IMR-90 (cell line): ENCODE data around the gene CFAP92. TPM values are rescaled to one million over a fixed set of nuclear protein-coding genes. Genes with fewer than 3 reads are reported as not detected.

Experiments
- ATAC-seq: fragments of 200-7000 bp; cut with Tn5 transposase; 2 replicates; pipeline ENCODE4 v1.9.1; 2020; ENCODE audit warnings: low read depth, mild to moderate bottlenecking, moderate library complexity
- BruUV-seq: library from RNA; stranded (reverse); fragments of 400-500 nt; replicated peaks from 2 replicates; lab custom pipeline; 2021; lab: Mats Ljungman, UMichigan
- CTCF ChIA-PET: fragments of 300-600 bp; formaldehyde crosslinking; extraction: SDS; loops from one replicate; lab custom pipeline; 2021; ENCODE audit warnings: antibody characterized with exemption; lab: Yijun Ruan, JAX
- POLR2A ChIA-PET: fragments of 300-600 bp; sonication (Branson Sonifier 250); formaldehyde crosslinking; loops from one replicate; lab custom pipeline; 2022; ENCODE audit warnings: antibody characterized with exemption; ENCODE audit not compliant: unreplicated experiment; lab: Charles Lee
- DNase-seq: peaks from one replicate; pipeline ENCODE4 v3.0.0; 2013
- H2AFZ ChIP-seq: replicated peaks from 2 replicates; pipeline ENCODE3; 2013; ENCODE audit warnings: low read length, mild to moderate bottlenecking; ENCODE audit not compliant: poor library complexity
- H2AK5ac ChIP-seq: 2 replicates; pipeline ENCODE4 v1.6.1; 2013; ENCODE audit warnings: low read depth, low read length, inconsistent platforms
- H2AK9ac ChIP-seq: replicated peaks from 2 replicates; pipeline ENCODE3; 2013; ENCODE audit warnings: mild to moderate bottlenecking, low read depth, low read length, moderate library complexity; ENCODE audit not compliant: poor library complexity
- H2BK120ac ChIP-seq: 2 replicates; pipeline ENCODE4 v1.6.1; 2013; ENCODE audit warnings: low read depth, low read length, inconsistent platforms
- H2BK15ac ChIP-seq: 3 replicates; pipeline ENCODE4 v1.6.1; 2013; ENCODE audit warnings: low read depth, low read length, inconsistent platforms
- H2BK20ac ChIP-seq: 2 replicates; pipeline ENCODE4 v1.6.1; 2013; ENCODE audit warnings: low read depth, mild to moderate bottlenecking, inconsistent platforms, low read length, moderate library complexity
- H2BK5ac ChIP-seq: 2 replicates; pipeline ENCODE4 v1.6.1; 2013; ENCODE audit warnings: mild to moderate bottlenecking, low read depth, low read length, inconsistent platforms; ENCODE audit not compliant: poor library complexity, severe bottlenecking
- H3K14ac ChIP-seq: replicated peaks from 2 replicates; pipeline ENCODE4 v1.6.1; 2013; ENCODE audit warnings: low read depth, low read length, inconsistent platforms
- H3K18ac ChIP-seq: 2 replicates; pipeline ENCODE4 v1.6.1; 2013; ENCODE audit warnings: low read depth, low read length, control low read depth
- H3K23ac ChIP-seq: 2 replicates; pipeline ENCODE4 v1.6.1; 2013; ENCODE audit warnings: low read depth, low read length, inconsistent platforms
- H3K27ac ChIP-seq: 2 replicates; pipeline ENCODE4 v1.5.1; 2013; ENCODE audit warnings: mild to moderate bottlenecking, control low read depth, low read length; ENCODE audit not compliant: insufficient read depth
- H3K27me3 ChIP-seq: 2 replicates; pipeline ENCODE4 v1.6.1; 2013; ENCODE audit warnings: low read length; ENCODE audit not compliant: control insufficient read depth, insufficient read depth
- H3K36me3 ChIP-seq: 2 replicates; pipeline ENCODE4 v1.6.1; 2013; ENCODE audit warnings: low read length, mixed read lengths; ENCODE audit not compliant: control insufficient read depth, insufficient read depth
- H3K4ac ChIP-seq: 2 replicates; pipeline ENCODE4 v1.6.1; 2013; ENCODE audit warnings: low read depth, low read length, inconsistent platforms
- H3K4me1 ChIP-seq: 2 replicates; pipeline ENCODE4 v1.6.1; 2013; ENCODE audit warnings: low read length, mixed read lengths; ENCODE audit not compliant: control insufficient read depth, insufficient read depth
- H3K4me2 ChIP-seq: 2 replicates; pipeline ENCODE4 v1.6.1; 2013; ENCODE audit warnings: low read depth, mild to moderate bottlenecking, control low read depth, low read length, moderate library complexity
- H3K4me3 ChIP-seq: 2 replicates; pipeline ENCODE4 v1.5.1; 2013; ENCODE audit warnings: low read depth, mild to moderate bottlenecking, control low read depth, low read length, moderate library complexity; ENCODE audit not compliant: insufficient read depth
- H3K56ac ChIP-seq: 2 replicates; pipeline ENCODE4 v1.6.1; 2013; ENCODE audit warnings: low read length, inconsistent platforms; ENCODE audit not compliant: insufficient read depth; ENCODE audit errors: extremely low read depth
- H3K79me1 ChIP-seq, 2 experiments: 2 replicates each; pipeline ENCODE4 v1.6.1; 2013; ENCODE audit warnings: low read length in 2 of 2, inconsistent platforms in 1 of 2, low read depth in 1 of 2
- H3K9ac ChIP-seq: 2 replicates; pipeline ENCODE4 v1.6.1; 2013; ENCODE audit warnings: low read depth, low read length, control low read depth
- H3K9me1 ChIP-seq: 2 replicates; pipeline ENCODE4 v1.6.1; 2013; ENCODE audit warnings: low read length, inconsistent platforms; ENCODE audit not compliant: insufficient read depth
- H3K9me3 ChIP-seq: 2 replicates; pipeline ENCODE4 v1.6.1; 2013; ENCODE audit warnings: low read length; ENCODE audit not compliant: control insufficient read depth, insufficient read depth
- H4K20me1 ChIP-seq: 2 replicates; pipeline ENCODE4 v1.6.1; 2013; ENCODE audit warnings: low read length, inconsistent platforms; ENCODE audit not compliant: insufficient read depth
- H4K5ac ChIP-seq: 2 replicates; pipeline ENCODE4 v1.6.1; 2013; ENCODE audit warnings: mild to moderate bottlenecking, low read depth, low read length, control low read depth
- H4K8ac ChIP-seq, 2 experiments: 2 replicates each; pipeline ENCODE4 v1.6.1; 2013; ENCODE audit warnings: low read depth in 2 of 2, low read length in 2 of 2, control low read depth in 1 of 2, inconsistent platforms in 1 of 2
- H4K91ac ChIP-seq: 2 replicates; pipeline ENCODE4 v1.6.1; 2013; ENCODE audit warnings: low read depth, low read length, inconsistent platforms; ENCODE audit not compliant: insufficient read depth
- CEBPB ChIP-seq: IDR thresholded peaks from 2 replicates; pipeline ENCODE4 v1.6.1; 2012; ENCODE audit warnings: low read depth, low read length, improper control_type of control experiment
- SMC3 ChIP-seq: fragments of 150-350 bp; IDR thresholded peaks from 2 replicates; pipeline ENCODE4 v1.6.1; 2016; ENCODE audit warnings: low read depth, mild to moderate bottlenecking, antibody characterized with exemption, low read length, moderate library complexity
- WGBS, 2 experiments: methylation state at CpG; one replicate each; pipeline versions ENCODE4 v1.1.5 to v1.1.7; 2013; ENCODE audit warnings: missing lambda C conversion rate in 2 of 2; ENCODE audit not compliant: insufficient read length in 1 of 2; ENCODE audit errors: extremely low coverage in 2 of 2; 5-methylcytosine and 5-hydroxymethylcytosine counted together
- dilution Hi-C: fragments of 300-500 bp; cut with HindIII; formaldehyde crosslinking; loops from one replicate; pipeline ENCODE4 v1.14.3; 2018; ENCODE audit warnings: low sequenced_read_pairs; ENCODE audit not compliant: unreplicated experiment
- in situ Hi-C: fragments of 300-500 bp; cut with MboI; formaldehyde crosslinking; loops from 3 replicates; pipeline ENCODE4 v1.14.3; 2019; ENCODE audit warnings: low sequenced_read_pairs, inconsistent platforms, mixed read lengths
- intact Hi-C: fragments of 100-400 bp; cut with micrococcal nuclease; formaldehyde crosslinking; loops from 2 replicates; pipeline ENCODE4 v1.10.0; 2022
- polyA plus RNA-seq, 3 experiments: library from polyadenylated mRNA; depleted of rRNA; stranded (reverse); fragments of >200 nt; gene quantifications; 2 replicates each; pipeline ENCODE4 v1.2.3, GENCODE V29; 2012; ENCODE audit warnings: low replicate concordance in 1 of 3
- total RNA-seq: library from RNA; depleted of rRNA; stranded (reverse); fragments of >200 nt; gene quantifications from 2 replicates; pipeline ENCODE4 v1.2.3, GENCODE V29; 2012
- TF ChIP-seq, protein P1 (sequence below): fragments of 150-350 bp; IDR thresholded peaks from 2 replicates; pipeline ENCODE4 v1.6.1; 2016; ENCODE audit warnings: low read depth, mild to moderate bottlenecking, low read length, moderate library complexity, borderline replicate concordance
- TF ChIP-seq, protein P2 (sequence below): conservative IDR thresholded peaks from 2 replicates; pipeline ENCODE4 v1.5.1; 2012; ENCODE audit warnings: mild to moderate bottlenecking, low read depth, low read length, improper control_type of control experiment

Gene CFAP92
- total and polyA plus RNA-seq, 2 of the 4 experiments (the other 2 are of a cell fraction): not detected

DNA sequence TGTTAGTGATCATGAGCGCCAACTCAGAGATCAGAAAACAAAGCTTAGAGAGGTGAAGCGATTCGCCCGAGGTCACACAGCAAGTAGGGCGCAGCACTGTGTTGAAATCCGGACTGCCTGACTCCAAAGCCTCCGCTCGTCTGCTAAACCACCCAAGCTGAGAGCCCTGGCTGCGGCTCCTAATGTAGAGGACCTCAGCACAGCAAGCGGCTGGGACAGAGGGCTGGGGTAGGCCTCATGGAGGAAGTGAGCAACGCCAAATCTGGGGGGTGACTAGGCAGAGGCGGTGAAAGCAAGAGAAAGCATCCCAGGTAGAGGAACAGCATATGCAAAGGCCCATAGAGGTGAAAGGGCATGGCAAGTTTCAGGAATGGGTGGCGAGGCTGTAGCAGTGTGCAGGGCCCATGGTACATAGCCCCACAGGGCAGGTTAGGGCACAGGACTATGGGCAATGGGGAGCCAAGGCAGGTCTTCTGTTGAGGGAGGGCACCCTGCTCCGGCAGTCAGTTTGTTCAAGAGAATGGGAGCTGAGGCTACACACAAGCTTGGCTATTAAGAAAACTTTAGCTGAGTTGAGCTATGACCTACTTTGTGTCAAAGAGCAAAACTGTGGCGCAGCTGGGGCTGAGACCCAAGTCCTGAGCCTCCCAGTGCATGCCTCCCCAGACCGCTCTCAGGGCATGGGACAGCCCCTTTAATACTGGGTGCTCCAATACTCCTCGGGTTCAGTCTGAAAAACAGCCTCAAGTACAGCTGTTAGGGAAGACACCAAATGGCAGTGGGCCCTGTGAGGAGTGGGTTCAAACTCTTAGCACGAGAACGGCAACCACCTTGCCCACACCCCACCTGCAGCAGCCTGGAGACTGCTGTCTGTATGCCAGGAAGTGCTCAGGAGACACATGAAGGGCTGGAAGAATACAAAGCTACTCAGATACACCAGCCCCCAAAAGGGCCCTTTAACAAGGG is 988 bp upstream of the CFAP92 start:
- Histone ChIP-seq H4K20me1 (no peaks in the 10 kb centered on the region), H2AK9ac (no peak overlapping the region), H2AFZ (no peak overlapping the region), H3K18ac (no peak overlapping the region), H3K4me1 (peaks cover 7% of the 10 kb centered on the region; the same call in 1 of the 2 replicates), H3K4me3 (no peak overlapping the region), H3K23ac (no peak overlapping the region), H2BK120ac (no peak overlapping the region), H4K8ac (no peak overlapping the region), H3K27ac (no peak overlapping the region), H3K4me2 (no peak overlapping the region; the same call in 1 of the 2 replicates), H2BK15ac (no peak overlapping the region), H2BK5ac (no peak overlapping the region), H3K9me3 (no peaks in the 10 kb centered on the region), H3K79me1 (no peaks in the 10 kb centered on the region), H3K9me1 (no peaks in the 10 kb centered on the region; the same call in 1 of the 2 replicates), H3K56ac (no peak overlapping the region), H3K27me3 (peaks cover 59% of the 10 kb centered on the region), H4K5ac (no peak overlapping the region), H3K14ac (no peak overlapping the region), H3K9ac (no peak overlapping the region), H3K36me3 (no peaks in the 10 kb centered on the region), H4K91ac (no peak overlapping the region), H3K4ac (no peak overlapping the region), H2AK5ac (no peak overlapping the region), H2BK20ac (no peak overlapping the region)
- in situ Hi-C loops (no loop called here), intact Hi-C loops (no loop called here), dilution Hi-C loops (no loop called here)
- no peak for DNase-seq
- CTCF ChIA-PET: interaction anchor here (1.3 kb wide), 1 partner anchor 25 kb away, joined by 6 read pairs; no protein-coding TSS in a partner anchor
- POLR2A ChIA-PET: no interaction called here
- TF ChIP-seq, protein P1, sequence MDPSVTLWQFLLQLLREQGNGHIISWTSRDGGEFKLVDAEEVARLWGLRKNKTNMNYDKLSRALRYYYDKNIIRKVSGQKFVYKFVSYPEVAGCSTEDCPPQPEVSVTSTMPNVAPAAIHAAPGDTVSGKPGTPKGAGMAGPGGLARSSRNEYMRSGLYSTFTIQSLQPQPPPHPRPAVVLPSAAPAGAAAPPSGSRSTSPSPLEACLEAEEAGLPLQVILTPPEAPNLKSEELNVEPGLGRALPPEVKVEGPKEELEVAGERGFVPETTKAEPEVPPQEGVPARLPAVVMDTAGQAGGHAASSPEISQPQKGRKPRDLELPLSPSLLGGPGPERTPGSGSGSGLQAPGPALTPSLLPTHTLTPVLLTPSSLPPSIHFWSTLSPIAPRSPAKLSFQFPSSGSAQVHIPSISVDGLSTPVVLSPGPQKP: no peak
- TF ChIP-seq SMC3 (no peak), CEBPB (no peak)
- TF ChIP-seq, protein P2, sequence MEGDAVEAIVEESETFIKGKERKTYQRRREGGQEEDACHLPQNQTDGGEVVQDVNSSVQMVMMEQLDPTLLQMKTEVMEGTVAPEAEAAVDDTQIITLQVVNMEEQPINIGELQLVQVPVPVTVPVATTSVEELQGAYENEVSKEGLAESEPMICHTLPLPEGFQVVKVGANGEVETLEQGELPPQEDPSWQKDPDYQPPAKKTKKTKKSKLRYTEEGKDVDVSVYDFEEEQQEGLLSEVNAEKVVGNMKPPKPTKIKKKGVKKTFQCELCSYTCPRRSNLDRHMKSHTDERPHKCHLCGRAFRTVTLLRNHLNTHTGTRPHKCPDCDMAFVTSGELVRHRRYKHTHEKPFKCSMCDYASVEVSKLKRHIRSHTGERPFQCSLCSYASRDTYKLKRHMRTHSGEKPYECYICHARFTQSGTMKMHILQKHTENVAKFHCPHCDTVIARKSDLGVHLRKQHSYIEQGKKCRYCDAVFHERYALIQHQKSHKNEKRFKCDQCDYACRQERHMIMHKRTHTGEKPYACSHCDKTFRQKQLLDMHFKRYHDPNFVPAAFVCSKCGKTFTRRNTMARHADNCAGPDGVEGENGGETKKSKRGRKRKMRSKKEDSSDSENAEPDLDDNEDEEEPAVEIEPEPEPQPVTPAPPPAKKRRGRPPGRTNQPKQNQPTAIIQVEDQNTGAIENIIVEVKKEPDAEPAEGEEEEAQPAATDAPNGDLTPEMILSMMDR: no peak
- no peak for ATAC-seq
- 64% methylated on average over 8 of the region's 19 CpGs; no CpG with 5 or more reads in 1 of the 2 experiments for WGBS, 2 experiments
- no TSS peak for BruUV-seq
